ENCODE results near the gene TMPRSS15.

The TMPRSS15 gene

GRCh38 chr21:18350216-18350615 is 53.4 kb downstream of the TMPRSS15 start:
- TF ChIP-seq CTCF (IDR thresholded peaks at IDR 0.05; ENCODE audit: low read depth, low read length): no peak
- no peak overlapping the region for H3K4me3 ChIP-seq (ENCODE audit: low read depth, low read length)

- H3K4me3 ChIP-seq (ENCODE audit: low read depth, low read length): no peak overlapping the region
- no peak for TF ChIP-seq CTCF (IDR thresholded peaks at IDR 0.05; ENCODE audit: low read depth, low read length)
Observed at GRCh38 chr21:18349468-18349867, 54.1 kb downstream of the TMPRSS15 start.

- TF ChIP-seq CTCF (IDR thresholded peaks at IDR 0.05; ENCODE audit: low read depth, low read length): no peak
- no peak overlapping the region for H3K4me3 ChIP-seq (ENCODE audit: low read depth, low read length)
Observed at GRCh38 chr21:18340387-18340942, 63.1 kb downstream of the TMPRSS15 start.

GRCh38 chr21:18335651-18336236 is 67.8 kb downstream of the TMPRSS15 start:
- H3K4me3 ChIP-seq (ENCODE audit: low read depth, low read length): no peak overlapping the region
- TF ChIP-seq CTCF (IDR thresholded peaks at IDR 0.05; ENCODE audit: low read depth, low read length): no peak

GRCh38 chr21:18334066-18334465 is 69.5 kb downstream of the TMPRSS15 start:
- no peak for TF ChIP-seq CTCF (IDR thresholded peaks at IDR 0.05; ENCODE audit: low read depth, low read length)
- H3K4me3 ChIP-seq (ENCODE audit: low read depth, low read length): no peak overlapping the region

- H3K4me3 ChIP-seq (ENCODE audit: low read depth, low read length): no peak overlapping the region
- TF ChIP-seq CTCF (IDR thresholded peaks at IDR 0.05; ENCODE audit: low read depth, low read length): no peak
Observed at GRCh38 chr21:18318156-18318555, 85.4 kb downstream of the TMPRSS15 start.

GRCh38 chr21:18298228-18298627 is 105.4 kb downstream of the TMPRSS15 start:
- TF ChIP-seq CTCF (IDR thresholded peaks at IDR 0.05; ENCODE audit: low read depth, low read length): no peak
- H3K4me3 ChIP-seq (ENCODE audit: low read depth, low read length): no peak overlapping the region

Data from WI38 (cell line).